Measurements from ENCODE around the gene CENPVL3.

- TF ChIP-seq, protein P1, sequence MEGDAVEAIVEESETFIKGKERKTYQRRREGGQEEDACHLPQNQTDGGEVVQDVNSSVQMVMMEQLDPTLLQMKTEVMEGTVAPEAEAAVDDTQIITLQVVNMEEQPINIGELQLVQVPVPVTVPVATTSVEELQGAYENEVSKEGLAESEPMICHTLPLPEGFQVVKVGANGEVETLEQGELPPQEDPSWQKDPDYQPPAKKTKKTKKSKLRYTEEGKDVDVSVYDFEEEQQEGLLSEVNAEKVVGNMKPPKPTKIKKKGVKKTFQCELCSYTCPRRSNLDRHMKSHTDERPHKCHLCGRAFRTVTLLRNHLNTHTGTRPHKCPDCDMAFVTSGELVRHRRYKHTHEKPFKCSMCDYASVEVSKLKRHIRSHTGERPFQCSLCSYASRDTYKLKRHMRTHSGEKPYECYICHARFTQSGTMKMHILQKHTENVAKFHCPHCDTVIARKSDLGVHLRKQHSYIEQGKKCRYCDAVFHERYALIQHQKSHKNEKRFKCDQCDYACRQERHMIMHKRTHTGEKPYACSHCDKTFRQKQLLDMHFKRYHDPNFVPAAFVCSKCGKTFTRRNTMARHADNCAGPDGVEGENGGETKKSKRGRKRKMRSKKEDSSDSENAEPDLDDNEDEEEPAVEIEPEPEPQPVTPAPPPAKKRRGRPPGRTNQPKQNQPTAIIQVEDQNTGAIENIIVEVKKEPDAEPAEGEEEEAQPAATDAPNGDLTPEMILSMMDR (IDR thresholded peaks at IDR 0.05; ENCODE audit: low read depth, low read length, poor library complexity, severe bottlenecking) = no peak
- no peak for TF ChIP-seq EZH2phosphoT487 (IDR thresholded peaks at IDR 0.05; ENCODE audit: borderline replicate concordance, low read length)
These were observed 9.9 kb downstream of the CENPVL3 start for GRCh38 chrX:51608766-51609165.
